Right cardiac atrium (tissue), 5 donors: ENCODE measurements around the gene LMNA. TPM values are rescaled to one million over a fixed set of nuclear protein-coding genes. Genes with fewer than 3 reads are reported as not detected.
"Not testable (repeated sequence)": the region's sequence is repeated elsewhere in the genome, so short reads cannot be mapped to it uniquely, and the experiment has no call there.

Source experiments
- ATAC-seq, 2 donors: fragments of 200-7000 bp; cut with Tn5 transposase; one replicate each; pipeline versions ENCODE4 v1.8.0 to v1.9.1; 2020; ENCODE audit warnings: moderate library complexity in 2 of 2, mild to moderate bottlenecking in 1 of 2
- DNase-seq, 3 donors: peaks; one replicate each; pipeline ENCODE4 v3.0.0-alpha.2; 2020
- H3K27ac ChIP-seq: one replicate; pipeline ENCODE4 v1.5.1; 2013; ENCODE audit warnings: mild to moderate bottlenecking, low read length, control low read depth, moderate library complexity
- H3K27me3 ChIP-seq: one replicate; pipeline ENCODE4 v1.6.1; 2013; ENCODE audit not compliant: control insufficient read depth, insufficient read depth
- H3K4me1 ChIP-seq: one replicate; pipeline ENCODE4 v1.6.1; 2013; ENCODE audit warnings: low read length; ENCODE audit not compliant: control insufficient read depth, insufficient read depth
- H3K4me3 ChIP-seq: one replicate; pipeline ENCODE4 v1.5.1; 2013; ENCODE audit warnings: low read length, control low read depth
- H3K9me3 ChIP-seq: one replicate; pipeline ENCODE4 v1.6.1; 2013; ENCODE audit warnings: low read length; ENCODE audit not compliant: control insufficient read depth
- WGBS: extraction: QIAGEN DNeasy Blood & Tissue Kit; methylation state at CpG from one replicate; pipeline ENCODE4 v1.1.7; 2013; 5-methylcytosine and 5-hydroxymethylcytosine counted together
- intact Hi-C, 4 donors: fragments of 100-400 bp; cut with DNase I; formaldehyde crosslinking; loops; one replicate each; pipeline versions ENCODE4 v1.11.0 to v1.14.0; 2022 to 2023
- polyA plus RNA-seq: library from polyadenylated mRNA; stranded (reverse); fragments of 200-250 nt; gene quantifications from one replicate; pipeline ENCODE4 v1.2.3, GENCODE V29; 2013
- total RNA-seq, 4 donors: library from RNA; stranded (reverse); fragmentation: NEBNext Ultra II Directional; extraction: Animal tissue kit (Norgen Biotek cat#: 25700); gene quantifications; one replicate each; pipeline ENCODE4 v1.2.1, GENCODE V29; 2021
- donor health status: healthy with polysubstance abuse.
- donor health status: DM: no; HTN: yes; CAD: no.
- donor health status: DM: no; HTN: no; CAD: no.
- donor health status: DM: no; HTN: yes; CAD: no; lungs with severe emphysema.
- donor health status: DM: yes; HTN: yes; CAD: no.

The LMNA gene
- total and polyA plus RNA-seq, 5 donors, result 238 to 451 (median 272) TPM

GRCh38 chr1:156115514-156116374, 1.2 kb downstream of the LMNA start:
- ATAC-seq (peak; percentile 21 to 30), DNase-seq (peak; percentile 63 to 85 (median 85))
- Histone ChIP-seq H3K4me3 (peak overlapping the region; percentile 97), H3K27ac (peak overlapping the region; percentile 99), H3K27me3 (no peaks in the 10 kb centered on the region), H3K9me3 (no peaks in the 10 kb centered on the region), H3K4me1 (peaks cover 16% of the 10 kb centered on the region)
- intact Hi-C loops, result no loop called here
- 1% methylated on average over 19 of the region's 19 CpGs for WGBS

DNA sequence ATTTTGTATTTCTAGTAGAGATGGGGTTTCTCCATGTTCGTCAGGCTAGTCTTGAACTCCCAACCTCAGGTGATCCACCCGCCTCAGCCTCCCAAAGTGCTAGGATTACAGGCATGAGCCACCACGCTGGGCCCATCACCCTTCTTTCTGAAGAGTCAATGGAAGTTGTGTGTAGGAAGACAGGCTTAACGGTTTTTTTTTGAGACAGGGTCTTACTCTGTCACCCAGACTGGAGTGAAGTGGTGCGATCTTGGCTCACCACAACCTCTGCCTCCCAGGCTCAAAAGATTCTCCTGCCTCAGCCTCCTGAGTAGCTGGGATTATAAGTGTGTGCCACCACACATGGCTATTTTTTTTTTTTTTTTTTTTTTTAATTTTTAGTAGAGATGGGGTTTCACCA, 2.2 kb downstream of the LMNA start:
- 47% methylated on average over 5 of the region's 5 CpGs for WGBS
- peak in 1 of 3 donors; percentile 38 for DNase-seq
- peak overlapping the region; percentile 99 for H3K27ac ChIP-seq
- intact Hi-C loops, H3K27me3 ChIP-seq, ATAC-seq, H3K9me3 ChIP-seq: not testable (repeated sequence)
- peaks cover 23% of the 10 kb centered on the region for H3K4me1 ChIP-seq
- peak overlapping the region; percentile 97 for H3K4me3 ChIP-seq

DNA sequence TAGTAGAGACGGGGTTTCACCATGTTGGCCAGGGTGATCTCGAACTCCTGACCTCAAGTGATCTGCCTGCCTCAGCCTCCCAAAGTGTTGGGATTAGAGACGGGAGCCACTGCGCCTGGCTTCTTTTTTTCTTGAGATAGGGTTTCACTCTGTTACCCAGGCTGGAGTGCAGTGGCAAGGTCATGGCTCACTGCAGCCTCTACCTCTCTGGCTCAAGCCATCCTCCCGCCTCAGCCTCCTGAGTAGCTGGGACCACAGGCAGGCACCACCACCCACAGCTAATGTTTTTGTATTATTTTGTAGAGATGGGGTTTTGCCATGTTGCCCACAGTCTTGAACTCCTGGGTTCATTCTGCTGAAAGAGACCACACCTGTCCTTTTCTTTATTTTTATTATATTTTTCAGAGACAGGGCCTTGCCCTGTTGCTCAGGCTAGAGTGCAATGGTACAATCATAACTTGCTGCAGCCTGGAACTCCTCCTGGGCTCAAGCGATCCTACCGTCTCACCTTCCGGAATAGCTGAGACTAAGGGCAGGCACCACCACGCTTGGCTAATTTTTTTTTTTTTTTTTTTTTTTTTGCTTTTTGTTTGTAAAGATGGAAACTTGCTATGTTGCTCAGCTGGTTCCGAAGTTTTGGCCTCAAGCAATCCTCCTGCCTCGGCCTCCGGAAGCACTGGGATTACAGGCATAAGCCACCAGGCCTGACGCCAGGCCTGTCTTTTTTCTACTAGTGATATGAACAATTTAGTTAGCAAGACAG, 3.1 kb downstream of the LMNA start:
- Histone ChIP-seq H3K9me3 (no peaks in the 10 kb centered on the region), H3K27me3 (no peaks in the 10 kb centered on the region), H3K4me3 (peak overlapping the region; percentile 27), H3K27ac (peak overlapping the region; percentile 54), H3K4me1 (peaks cover 25% of the 10 kb centered on the region)
- intact Hi-C loops, result no loop called here
- WGBS, result 56% methylated on average over 13 of the region's 13 CpGs
- ATAC-seq (no peak), DNase-seq (peak in 1 of 3 donors; percentile 60)

- intact Hi-C loops, result no loop called here
- peak overlapping the region; percentile 79 for H3K27ac ChIP-seq
- H3K4me1 ChIP-seq, result peaks cover 29% of the 10 kb centered on the region
- H3K9me3 ChIP-seq, result no peaks in the 10 kb centered on the region
- H3K4me3 ChIP-seq, result peak overlapping the region; percentile 27
- peak in 1 of 2 donors; percentile 20 for ATAC-seq
- DNase-seq, result peak in 2 of 3 donors; percentile 61 to 85
- 30% methylated on average over 8 of the region's 8 CpGs for WGBS
- no peaks in the 10 kb centered on the region for H3K27me3 ChIP-seq
These were observed 3.8 kb downstream of the LMNA start for GRCh38 chr1:156118177-156118868.

DNA sequence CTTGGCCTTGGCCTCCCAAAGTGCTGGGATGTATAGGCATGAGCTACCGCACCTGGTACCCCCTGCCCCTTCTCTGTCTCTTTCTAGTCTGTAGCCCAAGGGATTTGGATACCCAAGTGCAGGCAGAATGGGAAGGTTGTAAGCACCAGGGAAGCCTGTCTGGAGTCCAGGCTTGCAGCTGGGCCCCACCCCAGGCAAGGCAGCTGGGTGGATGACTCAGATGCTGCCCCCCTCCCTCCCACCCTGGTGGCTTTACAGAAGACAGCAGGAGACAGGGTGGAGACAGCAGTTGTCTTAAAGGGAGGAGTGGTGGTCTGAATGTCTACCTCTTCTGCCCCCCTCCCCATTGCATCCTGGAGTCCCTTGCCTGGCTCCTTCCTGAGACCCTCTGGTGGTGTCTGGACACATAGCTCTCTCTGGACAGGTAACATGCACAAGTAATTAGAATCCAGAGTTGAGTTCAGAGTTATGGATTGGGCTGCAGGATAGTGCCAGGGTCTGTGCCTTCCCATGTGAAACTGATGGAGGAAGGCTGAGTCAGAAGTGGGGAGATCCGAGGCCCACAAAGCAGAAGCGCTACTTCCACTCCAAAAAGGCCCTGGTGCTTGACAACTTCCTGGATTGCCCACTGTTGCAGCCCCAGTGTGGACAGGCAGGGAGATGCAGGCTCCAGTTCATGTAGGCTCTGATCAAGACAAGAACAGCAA, 5.1 kb downstream of the LMNA start:
- intact Hi-C loops, result no loop called here
- no peaks in the 10 kb centered on the region for H3K27me3 ChIP-seq
- peak overlapping the region; percentile 13 for H3K4me3 ChIP-seq
- H3K27ac ChIP-seq, result peak overlapping the region; percentile 92
- DNase-seq (peak; percentile 64 to 77 (median 73)), ATAC-seq (peak in 1 of 2 donors; percentile 5)
- no peaks in the 10 kb centered on the region for H3K9me3 ChIP-seq
- peaks cover 36% of the 10 kb centered on the region for H3K4me1 ChIP-seq
- 48% methylated on average over 3 of the region's 3 CpGs for WGBS

- intact Hi-C loops, result no loop called here
- DNase-seq (no peak), ATAC-seq (no peak)
- Histone ChIP-seq H3K4me3 (peak overlapping the region; percentile 13), H3K9me3 (no peaks in the 10 kb centered on the region), H3K4me1 (peaks cover 42% of the 10 kb centered on the region), H3K27me3 (no peaks in the 10 kb centered on the region), H3K27ac (peak overlapping the region; percentile 92)
- WGBS, result 82% methylated on average over 3 of the region's 3 CpGs
These were observed 5.8 kb downstream of the LMNA start for GRCh38 chr1:156120318-156120717.

- 39% methylated on average over 4 of the region's 4 CpGs for whole genome bisulfite sequencing
- H3K27me3 ChIP-seq, H3K9me3 ChIP-seq, intact Hi-C loops, H3K4me3 ChIP-seq, ATAC-seq: not testable (repeated sequence)
- DNase-seq, result peak in 1 of 3 donors; percentile 22
- Histone ChIP-seq H3K4me1 (peaks cover 44% of the 10 kb centered on the region), H3K27ac (peak overlapping the region; percentile 92)
These were observed 6.5 kb downstream of the LMNA start for GRCh38 chr1:156121005-156121404.

GRCh38 chr1:156121457-156121856, 6.9 kb downstream of the LMNA start:
- ATAC-seq (no peak), DNase-seq (peak in 1 of 3 donors; percentile 32)
- 62% methylated on average over 4 of the region's 4 CpGs for WGBS
- Histone ChIP-seq H3K4me1 (peaks cover 45% of the 10 kb centered on the region), H3K9me3 (no peaks in the 10 kb centered on the region), H3K27me3 (no peaks in the 10 kb centered on the region), H3K27ac (peak overlapping the region; percentile 92), H3K4me3 (peak overlapping the region; percentile 2)
- intact Hi-C loops, result no loop called here

DNA sequence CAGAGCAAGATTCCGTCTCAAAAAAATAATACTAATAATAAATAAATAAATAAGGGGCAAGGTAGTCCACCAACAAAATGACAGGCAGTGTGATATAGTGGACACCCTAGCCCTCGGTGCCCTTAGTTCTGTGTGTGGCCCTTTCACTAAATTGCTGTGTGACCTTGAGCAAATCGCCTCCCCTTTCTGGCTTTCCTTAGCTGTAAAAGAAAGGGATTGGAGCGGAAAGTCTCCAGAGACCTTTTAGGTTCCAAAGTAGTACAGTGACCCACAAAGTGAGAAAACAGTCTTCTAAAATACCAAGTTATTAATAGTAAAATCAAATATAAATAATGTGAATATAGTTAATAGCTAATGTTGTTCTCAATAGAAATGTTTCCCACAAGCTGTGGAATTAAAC, 7.6 kb downstream of the LMNA start:
- DNase-seq, result no peak
- 32% methylated on average over 4 of the region's 4 CpGs for WGBS
- Histone ChIP-seq H3K9me3 (no peaks in the 10 kb centered on the region), H3K4me1 (peaks cover 51% of the 10 kb centered on the region), H3K4me3 (peak overlapping the region; percentile 51), H3K27me3 (no peaks in the 10 kb centered on the region), H3K27ac (peak overlapping the region; percentile 100)
- intact Hi-C loops, result no loop called here
- ATAC-seq, result no peak
